Measurements from ENCODE around the gene PYDC1. TPM values are rescaled to one million over a fixed set of nuclear protein-coding genes. Genes with fewer than 3 reads are reported as not detected.

Gene PYDC1
- total RNA-seq, 1 experiment from 2014 or later = 1.9 TPM

GRCh38 chr16:31179747-31180459 is 37.0 kb downstream of the PYDC1 start, which contains the start of gene FUS (continued):
- TF ChIP-seq, protein P1, sequence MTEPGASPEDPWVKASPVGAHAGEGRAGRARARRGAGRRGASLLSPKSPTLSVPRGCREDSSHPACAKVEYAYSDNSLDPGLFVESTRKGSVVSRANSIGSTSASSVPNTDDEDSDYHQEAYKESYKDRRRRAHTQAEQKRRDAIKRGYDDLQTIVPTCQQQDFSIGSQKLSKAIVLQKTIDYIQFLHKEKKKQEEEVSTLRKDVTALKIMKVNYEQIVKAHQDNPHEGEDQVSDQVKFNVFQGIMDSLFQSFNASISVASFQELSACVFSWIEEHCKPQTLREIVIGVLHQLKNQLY (CRISPR knock-in tag; IDR thresholded peaks at IDR 0.05) = no peak
- peak; percentile 58; the same call in 1 of the 2 replicates for TF ChIP-seq ZNF232 (CRISPR knock-in tag; IDR thresholded peaks at IDR 0.05)
- peak; percentile 26; the same call in 1 of the 2 replicates for TF ChIP-seq HMGA2 (CRISPR knock-in tag; IDR thresholded peaks at IDR 0.05)
- no peak for TF ChIP-seq ZNF138 (CRISPR knock-in tag; conservative IDR thresholded peaks at IDR 0.05)
- TF ChIP-seq, protein P2, sequence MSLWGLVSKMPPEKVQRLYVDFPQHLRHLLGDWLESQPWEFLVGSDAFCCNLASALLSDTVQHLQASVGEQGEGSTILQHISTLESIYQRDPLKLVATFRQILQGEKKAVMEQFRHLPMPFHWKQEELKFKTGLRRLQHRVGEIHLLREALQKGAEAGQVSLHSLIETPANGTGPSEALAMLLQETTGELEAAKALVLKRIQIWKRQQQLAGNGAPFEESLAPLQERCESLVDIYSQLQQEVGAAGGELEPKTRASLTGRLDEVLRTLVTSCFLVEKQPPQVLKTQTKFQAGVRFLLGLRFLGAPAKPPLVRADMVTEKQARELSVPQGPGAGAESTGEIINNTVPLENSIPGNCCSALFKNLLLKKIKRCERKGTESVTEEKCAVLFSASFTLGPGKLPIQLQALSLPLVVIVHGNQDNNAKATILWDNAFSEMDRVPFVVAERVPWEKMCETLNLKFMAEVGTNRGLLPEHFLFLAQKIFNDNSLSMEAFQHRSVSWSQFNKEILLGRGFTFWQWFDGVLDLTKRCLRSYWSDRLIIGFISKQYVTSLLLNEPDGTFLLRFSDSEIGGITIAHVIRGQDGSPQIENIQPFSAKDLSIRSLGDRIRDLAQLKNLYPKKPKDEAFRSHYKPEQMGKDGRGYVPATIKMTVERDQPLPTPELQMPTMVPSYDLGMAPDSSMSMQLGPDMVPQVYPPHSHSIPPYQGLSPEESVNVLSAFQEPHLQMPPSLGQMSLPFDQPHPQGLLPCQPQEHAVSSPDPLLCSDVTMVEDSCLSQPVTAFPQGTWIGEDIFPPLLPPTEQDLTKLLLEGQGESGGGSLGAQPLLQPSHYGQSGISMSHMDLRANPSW (CRISPR knock-in tag; conservative IDR thresholded peaks at IDR 0.05; ENCODE audit: low read depth) = no peak
- TF ChIP-seq NFE2L1 (CRISPR knock-in tag; IDR thresholded peaks at IDR 0.05) = peak; percentile 80
- TF ChIP-seq MAX (CRISPR knock-in tag; IDR thresholded peaks at IDR 0.05) = peak; percentile 13; the same call in 1 of the 2 replicates
- TF ChIP-seq, protein P3, sequence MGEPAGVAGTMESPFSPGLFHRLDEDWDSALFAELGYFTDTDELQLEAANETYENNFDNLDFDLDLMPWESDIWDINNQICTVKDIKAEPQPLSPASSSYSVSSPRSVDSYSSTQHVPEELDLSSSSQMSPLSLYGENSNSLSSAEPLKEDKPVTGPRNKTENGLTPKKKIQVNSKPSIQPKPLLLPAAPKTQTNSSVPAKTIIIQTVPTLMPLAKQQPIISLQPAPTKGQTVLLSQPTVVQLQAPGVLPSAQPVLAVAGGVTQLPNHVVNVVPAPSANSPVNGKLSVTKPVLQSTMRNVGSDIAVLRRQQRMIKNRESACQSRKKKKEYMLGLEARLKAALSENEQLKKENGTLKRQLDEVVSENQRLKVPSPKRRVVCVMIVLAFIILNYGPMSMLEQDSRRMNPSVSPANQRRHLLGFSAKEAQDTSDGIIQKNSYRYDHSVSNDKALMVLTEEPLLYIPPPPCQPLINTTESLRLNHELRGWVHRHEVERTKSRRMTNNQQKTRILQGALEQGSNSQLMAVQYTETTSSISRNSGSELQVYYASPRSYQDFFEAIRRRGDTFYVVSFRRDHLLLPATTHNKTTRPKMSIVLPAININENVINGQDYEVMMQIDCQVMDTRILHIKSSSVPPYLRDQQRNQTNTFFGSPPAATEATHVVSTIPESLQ (CRISPR knock-in tag; IDR thresholded peaks at IDR 0.05) = 0 out of 2 replicates have a peak, but pooled peaks have one; percentile 76
- TF ChIP-seq, protein P4, sequence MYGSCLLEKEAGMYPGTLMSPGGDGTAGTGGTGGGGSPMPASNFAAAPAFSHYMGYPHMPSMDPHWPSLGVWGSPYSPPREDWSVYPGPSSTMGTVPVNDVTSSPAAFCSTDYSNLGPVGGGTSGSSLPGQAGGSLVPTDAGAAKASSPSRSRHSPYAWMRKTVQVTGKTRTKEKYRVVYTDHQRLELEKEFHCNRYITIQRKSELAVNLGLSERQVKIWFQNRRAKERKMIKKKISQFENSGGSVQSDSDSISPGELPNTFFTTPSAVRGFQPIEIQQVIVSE (CRISPR knock-in tag; IDR thresholded peaks at IDR 0.05; ENCODE audit: borderline replicate concordance) = no peak
- TF ChIP-seq ZNF121 (CRISPR knock-in tag; IDR thresholded peaks at IDR 0.05) = no peak
- 0 out of 2 replicates have a peak, but pooled peaks have one; percentile 13 for TF ChIP-seq TP53 (CRISPR knock-in tag; IDR thresholded peaks at IDR 0.05)
- TF ChIP-seq, protein P5, sequence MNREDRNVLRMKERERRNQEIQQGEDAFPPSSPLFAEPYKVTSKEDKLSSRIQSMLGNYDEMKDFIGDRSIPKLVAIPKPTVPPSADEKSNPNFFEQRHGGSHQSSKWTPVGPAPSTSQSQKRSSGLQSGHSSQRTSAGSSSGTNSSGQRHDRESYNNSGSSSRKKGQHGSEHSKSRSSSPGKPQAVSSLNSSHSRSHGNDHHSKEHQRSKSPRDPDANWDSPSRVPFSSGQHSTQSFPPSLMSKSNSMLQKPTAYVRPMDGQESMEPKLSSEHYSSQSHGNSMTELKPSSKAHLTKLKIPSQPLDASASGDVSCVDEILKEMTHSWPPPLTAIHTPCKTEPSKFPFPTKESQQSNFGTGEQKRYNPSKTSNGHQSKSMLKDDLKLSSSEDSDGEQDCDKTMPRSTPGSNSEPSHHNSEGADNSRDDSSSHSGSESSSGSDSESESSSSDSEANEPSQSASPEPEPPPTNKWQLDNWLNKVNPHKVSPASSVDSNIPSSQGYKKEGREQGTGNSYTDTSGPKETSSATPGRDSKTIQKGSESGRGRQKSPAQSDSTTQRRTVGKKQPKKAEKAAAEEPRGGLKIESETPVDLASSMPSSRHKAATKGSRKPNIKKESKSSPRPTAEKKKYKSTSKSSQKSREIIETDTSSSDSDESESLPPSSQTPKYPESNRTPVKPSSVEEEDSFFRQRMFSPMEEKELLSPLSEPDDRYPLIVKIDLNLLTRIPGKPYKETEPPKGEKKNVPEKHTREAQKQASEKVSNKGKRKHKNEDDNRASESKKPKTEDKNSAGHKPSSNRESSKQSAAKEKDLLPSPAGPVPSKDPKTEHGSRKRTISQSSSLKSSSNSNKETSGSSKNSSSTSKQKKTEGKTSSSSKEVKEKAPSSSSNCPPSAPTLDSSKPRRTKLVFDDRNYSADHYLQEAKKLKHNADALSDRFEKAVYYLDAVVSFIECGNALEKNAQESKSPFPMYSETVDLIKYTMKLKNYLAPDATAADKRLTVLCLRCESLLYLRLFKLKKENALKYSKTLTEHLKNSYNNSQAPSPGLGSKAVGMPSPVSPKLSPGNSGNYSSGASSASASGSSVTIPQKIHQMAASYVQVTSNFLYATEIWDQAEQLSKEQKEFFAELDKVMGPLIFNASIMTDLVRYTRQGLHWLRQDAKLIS (CRISPR knock-in tag; IDR thresholded peaks at IDR 0.05; ENCODE audit: borderline replicate concordance) = no peak
- peak; percentile 45; the same call in 1 of the 2 replicates for TF ChIP-seq IRF1 (CRISPR knock-in tag; IDR thresholded peaks at IDR 0.05)
- peak; percentile 65; the same call in 1 of the 2 replicates for TF ChIP-seq ESRRA (CRISPR knock-in tag; IDR thresholded peaks at IDR 0.05; ENCODE audit: borderline replicate concordance)
- TF ChIP-seq USF1 (CRISPR knock-in tag; IDR thresholded peaks at IDR 0.05) = 0 out of 2 replicates have a peak, but pooled peaks have one; percentile 18
- no peak for TF ChIP-seq NR3C1 (CRISPR knock-in tag; conservative IDR thresholded peaks at IDR 0.05; ENCODE audit: low read depth)
- TF ChIP-seq, protein P6, sequence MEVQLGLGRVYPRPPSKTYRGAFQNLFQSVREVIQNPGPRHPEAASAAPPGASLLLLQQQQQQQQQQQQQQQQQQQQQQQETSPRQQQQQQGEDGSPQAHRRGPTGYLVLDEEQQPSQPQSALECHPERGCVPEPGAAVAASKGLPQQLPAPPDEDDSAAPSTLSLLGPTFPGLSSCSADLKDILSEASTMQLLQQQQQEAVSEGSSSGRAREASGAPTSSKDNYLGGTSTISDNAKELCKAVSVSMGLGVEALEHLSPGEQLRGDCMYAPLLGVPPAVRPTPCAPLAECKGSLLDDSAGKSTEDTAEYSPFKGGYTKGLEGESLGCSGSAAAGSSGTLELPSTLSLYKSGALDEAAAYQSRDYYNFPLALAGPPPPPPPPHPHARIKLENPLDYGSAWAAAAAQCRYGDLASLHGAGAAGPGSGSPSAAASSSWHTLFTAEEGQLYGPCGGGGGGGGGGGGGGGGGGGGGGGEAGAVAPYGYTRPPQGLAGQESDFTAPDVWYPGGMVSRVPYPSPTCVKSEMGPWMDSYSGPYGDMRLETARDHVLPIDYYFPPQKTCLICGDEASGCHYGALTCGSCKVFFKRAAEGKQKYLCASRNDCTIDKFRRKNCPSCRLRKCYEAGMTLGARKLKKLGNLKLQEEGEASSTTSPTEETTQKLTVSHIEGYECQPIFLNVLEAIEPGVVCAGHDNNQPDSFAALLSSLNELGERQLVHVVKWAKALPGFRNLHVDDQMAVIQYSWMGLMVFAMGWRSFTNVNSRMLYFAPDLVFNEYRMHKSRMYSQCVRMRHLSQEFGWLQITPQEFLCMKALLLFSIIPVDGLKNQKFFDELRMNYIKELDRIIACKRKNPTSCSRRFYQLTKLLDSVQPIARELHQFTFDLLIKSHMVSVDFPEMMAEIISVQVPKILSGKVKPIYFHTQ (CRISPR knock-in tag; IDR thresholded peaks at IDR 0.05) = no peak

Measured in WTC11 (cell line).